DMS 273 treated with DMSO at 0.1 percent for 48 hours (cell line): ENCODE data around the gene SYTL1.
"Not testable (repeated sequence)": the region's sequence is repeated elsewhere in the genome, so short reads cannot be mapped to it uniquely, and the experiment has no call there.

Source experiments
- DNase-seq: peaks from one replicate; lab custom pipeline; 2025; lab: John Stamatoyannopoulos, UW

Gene SYTL1

GRCh38 chr1:27383039-27383605 is 41.3 kb downstream of the SYTL1 start, which contains the start of gene CD164L2:
Gene CD164L2, minus strand, starts transcription at chr1:27383333. Its CDS starts 94 bp downstream, at chr1:27383239.
- no peak for DNase-seq

GRCh38 chr1:27383661-27384060 is 41.8 kb downstream of the SYTL1 start:
- DNase-seq = no peak

GRCh38 chr1:27384797-27385196 is 43.0 kb downstream of the SYTL1 start:
- not testable (repeated sequence) for DNase-seq

- DNase-seq = no peak
Observed at GRCh38 chr1:27388337-27389005, 46.6 kb downstream of the SYTL1 start.

GRCh38 chr1:27391511-27392095 is 49.8 kb downstream of the SYTL1 start:
- no peak for DNase-seq

GRCh38 chr1:27392096-27392777 is 50.4 kb downstream of the SYTL1 start, which contains the start of gene GPR3:
Gene GPR3, plus strand, starts transcription at chr1:27392622. Its CDS starts 1,177 bp downstream, at chr1:27393799.
- peak; percentile 57 for DNase-seq

- DNase-seq = no peak
Observed at GRCh38 chr1:27392778-27393635, 51.2 kb downstream of the SYTL1 start.

- no peak for DNase-seq
Observed at GRCh38 chr1:27393641-27394281, 51.9 kb downstream of the SYTL1 start.

- no peak for DNase-seq
Observed at GRCh38 chr1:27394282-27394658, 52.4 kb downstream of the SYTL1 start.

GRCh38 chr1:27394925-27395324 is 53.1 kb downstream of the SYTL1 start:
- DNase-seq = no peak

- peak; percentile 48 for DNase-seq
Observed at GRCh38 chr1:27395441-27396195, 53.8 kb downstream of the SYTL1 start.

- no peak for DNase-seq
Observed at GRCh38 chr1:27397110-27397509, 55.3 kb downstream of the SYTL1 start.

GRCh38 chr1:27397749-27398148 is 55.9 kb downstream of the SYTL1 start:
- DNase-seq = no peak

- no peak for DNase-seq
Observed at GRCh38 chr1:27398405-27399149, 56.8 kb downstream of the SYTL1 start.

- DNase-seq = no peak
Observed at GRCh38 chr1:27399251-27400025, 57.6 kb downstream of the SYTL1 start.

GRCh38 chr1:27400082-27400962 is 58.5 kb downstream of the SYTL1 start:
- DNase-seq = no peak

- no peak for DNase-seq
Observed at GRCh38 chr1:27400963-27401341, 59.1 kb downstream of the SYTL1 start.

GRCh38 chr1:27402349-27402754 is 60.5 kb downstream of the SYTL1 start:
- peak; percentile 26 for DNase-seq
